HEK293 (cell line): ENCODE data around the gene ADORA2A.

ENCODE experiments used
- GLI2 ChIP-seq: fragments of 450-650 bp; formaldehyde crosslinking; IDR thresholded peaks from 2 replicates; pipeline ENCODE4; 2017; ENCODE audit warnings: missing biosample characterization, missing genetic modification characterization, low read depth, borderline replicate concordance
- HOXA7 ChIP-seq: sonication (generic); formaldehyde crosslinking; IDR thresholded peaks from 2 replicates; pipeline ENCODE4 v1.8.1; 2022; ENCODE audit warnings: missing genetic modification reagents, borderline replicate concordance
- HOXC10 ChIP-seq: sonication (generic); formaldehyde crosslinking; IDR thresholded peaks from 2 replicates; pipeline ENCODE4 v1.8.1; 2023; ENCODE audit warnings: mild to moderate bottlenecking, missing genetic modification reagents
- HOXD13 ChIP-seq: sonication (generic); formaldehyde crosslinking; IDR thresholded peaks from 2 replicates; pipeline ENCODE4 v1.8.0; 2022; ENCODE audit warnings: missing genetic modification reagents, borderline replicate concordance
- IKZF3 ChIP-seq: fragments of 450-650 bp; IDR thresholded peaks from 2 replicates; pipeline ENCODE4 v1.5.0; 2018; ENCODE audit warnings: missing biosample characterization, mild to moderate bottlenecking, missing genetic modification characterization, moderate library complexity
- KLF1 ChIP-seq: fragments of 450-650 bp; formaldehyde crosslinking; IDR thresholded peaks from 2 replicates; pipeline ENCODE4 v1.5.1; 2016; ENCODE audit warnings: missing biosample characterization, missing genetic modification characterization
- KLF16 ChIP-seq: fragments of 450-650 bp; formaldehyde crosslinking; IDR thresholded peaks from 2 replicates; pipeline ENCODE4 v1.5.1; 2017; ENCODE audit warnings: missing biosample characterization, missing genetic modification characterization
- OSR2 ChIP-seq: fragments of 450-650 bp; formaldehyde crosslinking; IDR thresholded peaks from 2 replicates; pipeline ENCODE4 v1.5.1; 2016; ENCODE audit warnings: missing biosample characterization, missing genetic modification characterization
- PRDM10 ChIP-seq: fragments of 450-650 bp; formaldehyde crosslinking; IDR thresholded peaks from 2 replicates; pipeline ENCODE4 v1.5.1; 2016; ENCODE audit warnings: missing biosample characterization, missing genetic modification characterization
- PRDM6 ChIP-seq: fragments of 450-650 bp; formaldehyde crosslinking; IDR thresholded peaks from 2 replicates; pipeline ENCODE4 v1.5.1; 2017; ENCODE audit warnings: missing biosample characterization, missing genetic modification characterization
- REPIN1 ChIP-seq: fragments of 450-650 bp; formaldehyde crosslinking; IDR thresholded peaks from 2 replicates; pipeline ENCODE4 v1.5.1; 2017; ENCODE audit warnings: missing biosample characterization, missing genetic modification characterization, low read depth
- SETDB1 ChIP-seq: IDR thresholded peaks from one replicate; pipeline ENCODE4 v1.6.1; 2017; ENCODE audit warnings: mild to moderate bottlenecking, low read length, moderate library complexity, mixed read lengths; ENCODE audit not compliant: insufficient read length
- ZBTB11 ChIP-seq: fragments of 450-650 bp; formaldehyde crosslinking; conservative IDR thresholded peaks from 2 replicates; pipeline ENCODE4 v1.5.1; 2016; ENCODE audit warnings: low read depth, missing biosample characterization, missing genetic modification characterization
- ZBTB17 ChIP-seq: fragments of 450-650 bp; formaldehyde crosslinking; IDR thresholded peaks from 2 replicates; pipeline ENCODE4 v1.5.1; 2016; ENCODE audit warnings: missing biosample characterization, missing genetic modification characterization
- ZBTB20 ChIP-seq: fragments of 450-650 bp; formaldehyde crosslinking; IDR thresholded peaks from 2 replicates; pipeline ENCODE4 v1.5.1; 2016; ENCODE audit warnings: missing biosample characterization, missing genetic modification characterization
- ZEB2 ChIP-seq: fragments of 450-650 bp; formaldehyde crosslinking; IDR thresholded peaks from 2 replicates; pipeline ENCODE4 v1.5.1; 2016; ENCODE audit warnings: missing biosample characterization, missing genetic modification characterization
- ZFP41 ChIP-seq: fragments of 450-650 bp; formaldehyde crosslinking; IDR thresholded peaks from 2 replicates; pipeline ENCODE4 v1.5.1; 2016; ENCODE audit warnings: missing biosample characterization, missing genetic modification characterization, borderline replicate concordance
- ZNF121 ChIP-seq: fragments of 450-650 bp; formaldehyde crosslinking; IDR thresholded peaks from 2 replicates; pipeline ENCODE4 v1.5.1; 2016; ENCODE audit warnings: missing biosample characterization, missing genetic modification characterization
- ZNF157 ChIP-seq: fragments of 450-650 bp; formaldehyde crosslinking; IDR thresholded peaks from 2 replicates; pipeline ENCODE4 v1.5.1; 2016; ENCODE audit warnings: missing biosample characterization, missing genetic modification characterization
- ZNF2 ChIP-seq: fragments of 450-650 bp; formaldehyde crosslinking; IDR thresholded peaks from 2 replicates; pipeline ENCODE4 v1.5.1; 2016; ENCODE audit warnings: missing biosample characterization, missing genetic modification characterization
- ZNF221 ChIP-seq: fragments of 450-650 bp; formaldehyde crosslinking; IDR thresholded peaks from 2 replicates; pipeline ENCODE4 v1.5.1; 2017; ENCODE audit warnings: missing biosample characterization, missing genetic modification characterization, borderline replicate concordance
- ZNF335 ChIP-seq: fragments of 450-650 bp; formaldehyde crosslinking; conservative IDR thresholded peaks from 2 replicates; pipeline ENCODE4 v1.5.1; 2016; ENCODE audit warnings: missing biosample characterization, missing genetic modification characterization
- ZNF37A ChIP-seq: fragments of 450-650 bp; IDR thresholded peaks from 2 replicates; pipeline ENCODE4 v1.5.1; 2018; ENCODE audit warnings: missing biosample characterization, missing genetic modification characterization
- ZNF404 ChIP-seq: fragments of 450-650 bp; formaldehyde crosslinking; IDR thresholded peaks from 2 replicates; pipeline ENCODE4 v1.5.1; 2017; ENCODE audit warnings: missing biosample characterization, missing genetic modification characterization
- ZNF664 ChIP-seq: fragments of 450-650 bp; formaldehyde crosslinking; IDR thresholded peaks from 2 replicates; pipeline ENCODE4 v1.5.1; 2016; ENCODE audit warnings: missing biosample characterization, missing genetic modification characterization
- ZSCAN16 ChIP-seq: fragments of 450-650 bp; formaldehyde crosslinking; IDR thresholded peaks from 2 replicates; pipeline ENCODE4 v1.5.1; 2016; ENCODE audit warnings: missing biosample characterization, missing genetic modification characterization
- ZXDB ChIP-seq: fragments of 450-650 bp; formaldehyde crosslinking; IDR thresholded peaks from 2 replicates; pipeline ENCODE4 v1.5.1; 2016; ENCODE audit warnings: missing biosample characterization, missing genetic modification characterization
- TF ChIP-seq, protein P1 (sequence below): fragments of 450-650 bp; formaldehyde crosslinking; IDR thresholded peaks from 2 replicates; pipeline ENCODE4 v1.5.1; 2016; ENCODE audit warnings: missing biosample characterization, missing genetic modification characterization
- TF ChIP-seq, protein P2 (sequence below): fragments of 450-650 bp; formaldehyde crosslinking; optimal IDR thresholded peaks from 2 replicates; pipeline ENCODE3; 2016; ENCODE audit warnings: missing biosample characterization, mild to moderate bottlenecking, missing genetic modification characterization

The ADORA2A gene

DNA sequence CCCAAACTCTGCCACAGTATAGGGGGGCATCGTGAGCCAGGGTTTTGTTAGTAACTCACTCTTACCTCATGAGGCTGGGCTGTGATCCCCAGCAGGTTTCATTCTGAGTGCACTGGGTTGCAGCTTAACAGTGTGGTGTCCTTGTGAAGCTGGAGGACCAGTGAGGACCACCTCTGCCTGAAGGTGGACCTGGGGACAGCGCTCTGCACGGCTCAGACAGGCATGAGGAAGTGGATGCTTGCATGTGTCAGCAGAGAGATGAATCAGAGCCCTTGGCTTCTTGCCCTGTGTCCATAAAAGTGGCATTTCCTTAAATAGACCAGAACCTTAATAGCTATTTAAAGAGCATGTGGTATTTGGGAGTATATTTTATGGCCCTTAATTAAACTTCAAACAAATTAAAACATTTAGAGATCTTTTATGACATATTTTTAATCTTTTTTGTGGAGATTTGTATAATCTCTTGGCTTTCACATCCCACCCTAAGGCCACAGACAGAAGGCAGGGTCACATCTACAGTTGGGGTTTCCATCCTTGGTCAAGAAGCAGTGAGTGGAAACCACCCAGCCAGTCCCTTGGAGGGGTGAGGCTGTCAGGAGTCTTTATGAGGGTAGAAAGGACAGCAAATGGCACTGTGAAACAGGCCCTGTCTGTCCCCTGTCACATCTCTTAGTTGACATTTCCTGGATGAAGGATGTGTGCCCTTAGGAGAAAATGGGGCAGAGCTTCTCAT, 24.8 kb upstream of the ADORA2A start (continued):
- TF ChIP-seq, protein P1, sequence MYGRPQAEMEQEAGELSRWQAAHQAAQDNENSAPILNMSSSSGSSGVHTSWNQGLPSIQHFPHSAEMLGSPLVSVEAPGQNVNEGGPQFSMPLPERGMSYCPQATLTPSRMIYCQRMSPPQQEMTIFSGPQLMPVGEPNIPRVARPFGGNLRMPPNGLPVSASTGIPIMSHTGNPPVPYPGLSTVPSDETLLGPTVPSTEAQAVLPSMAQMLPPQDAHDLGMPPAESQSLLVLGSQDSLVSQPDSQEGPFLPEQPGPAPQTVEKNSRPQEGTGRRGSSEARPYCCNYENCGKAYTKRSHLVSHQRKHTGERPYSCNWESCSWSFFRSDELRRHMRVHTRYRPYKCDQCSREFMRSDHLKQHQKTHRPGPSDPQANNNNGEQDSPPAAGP (tag by site-specific recombination): peak; percentile 90
- TF ChIP-seq HOXC10 (CRISPR knock-in tag) (no peak), IKZF3 (tag by site-specific recombination) (peak; percentile 87), ZSCAN16 (no peak), PRDM6 (tag by site-specific recombination) (peak; percentile 97), ZEB2 (peak; percentile 88), ZBTB11 (tag by site-specific recombination) (no peak), ZBTB20 (no peak), ZXDB (tag by site-specific recombination) (peak; percentile 71), HOXD13 (CRISPR knock-in tag) (peak; percentile 68; the same call in 1 of the 2 replicates), ZFP41 (tag by site-specific recombination) (no peak), GLI2 (tag by site-specific recombination) (peak; percentile 84), ZNF37A (no peak), ZNF2 (0 out of 2 replicates have a peak, but pooled peaks have one; percentile 36), SETDB1 (no peak), ZNF664 (tag by site-specific recombination) (no peak), ZNF157 (tag by site-specific recombination) (no peak), KLF1 (tag by site-specific recombination) (peak; percentile 48), ZBTB17 (tag by site-specific recombination) (peak; percentile 71), ZNF404 (tag by site-specific recombination) (no peak), ZNF221 (tag by site-specific recombination) (no peak), OSR2 (tag by site-specific recombination) (peak; percentile 95), ZNF121 (tag by site-specific recombination) (no peak), REPIN1 (tag by site-specific recombination) (no peak), KLF16 (tag by site-specific recombination) (0 out of 2 replicates have a peak, but pooled peaks have one; percentile 40), PRDM10 (peak; percentile 60), ZNF335 (tag by site-specific recombination) (no peak), HOXA7 (CRISPR knock-in tag) (no peak)
- TF ChIP-seq, protein P2, sequence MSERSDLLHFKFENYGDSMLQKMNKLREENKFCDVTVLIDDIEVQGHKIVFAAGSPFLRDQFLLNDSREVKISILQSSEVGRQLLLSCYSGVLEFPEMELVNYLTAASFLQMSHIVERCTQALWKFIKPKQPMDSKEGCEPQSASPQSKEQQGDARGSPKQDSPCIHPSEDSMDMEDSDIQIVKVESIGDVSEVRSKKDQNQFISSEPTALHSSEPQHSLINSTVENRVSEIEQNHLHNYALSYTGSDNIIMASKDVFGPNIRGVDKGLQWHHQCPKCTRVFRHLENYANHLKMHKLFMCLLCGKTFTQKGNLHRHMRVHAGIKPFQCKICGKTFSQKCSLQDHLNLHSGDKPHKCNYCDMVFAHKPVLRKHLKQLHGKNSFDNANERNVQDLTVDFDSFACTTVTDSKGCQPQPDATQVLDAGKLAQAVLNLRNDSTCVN (tag by site-specific recombination): no peak
